K562 (cell line): ENCODE data around the gene GNPAT. TPM values are rescaled to one million over a fixed set of nuclear protein-coding genes. Genes with fewer than 3 reads are reported as not detected.
A peak's percentile ranks its signal among the peaks of the same experiment; 100 is the strongest.

Experiments used
- ATAC-seq: fragments of 200-7000 bp; cut with Tn5 transposase; 3 replicates; pipeline ENCODE4 v1.9.1; 2020; ENCODE audit warnings: moderate library complexity
- BruUV-seq: library from RNA; stranded (reverse); fragments of 400-500 nt; replicated peaks from 2 replicates; lab custom pipeline; 2021; lab: Mats Ljungman, UMichigan
- CTCF ChIA-PET: fragments of 300-600 bp; formaldehyde crosslinking; extraction: SDS; loops from one replicate; lab custom pipeline; 2021; ENCODE audit warnings: low intra/inter-chr PET ratio; lab: Yijun Ruan, JAX
- POLR2A ChIA-PET: fragments of 300-600, 350-650 bp; sonication (Branson Sonifier 250); formaldehyde crosslinking; extraction: SDS; loops from one replicate; lab custom pipeline; 2021; ENCODE audit warnings: antibody characterized with exemption, inconsistent platforms; lab: Yijun Ruan, JAX
- DNase-seq, 4 experiments: peaks; one replicate each; pipeline versions ENCODE4 v3.0.0 to v3.0.0-alpha.2; 2011 to 2018; ENCODE audit warnings: low spot score in 3 of 4, mixed read lengths in 3 of 4; ENCODE audit errors: extremely low read depth in 1 of 4
- FAIRE-seq: peaks from 2 replicates; lab custom pipeline; 2011; peaks lifted over from hg19 to GRCh38; lab: Jason Lieb, UNC
- H2AFZ ChIP-seq: 2 replicates; pipeline ENCODE4 v1.6.0; 2011; ENCODE audit warnings: low read depth, low read length, control low read depth, inconsistent platforms
- H3K27ac ChIP-seq: fragments of 200-600 bp; 3 replicates; pipeline ENCODE4 v1.8.0; 2011; ENCODE audit warnings: low read depth, mild to moderate bottlenecking, control low read depth, inconsistent platforms, low read length, moderate library complexity, mixed read lengths; ENCODE audit errors: extremely low read depth
- H3K27me3 ChIP-seq, 2 experiments: fragments of 300-600 bp in 1 of 2; 2 replicates in 1 of 2; 3 replicates in 1 of 2; pipeline versions ENCODE4 v1.6.0 to v1.8.0; 2011; ENCODE audit warnings: inconsistent platforms in 2 of 2, low read length in 2 of 2, mild to moderate bottlenecking in 1 of 2, mixed read lengths in 1 of 2, moderate library complexity in 1 of 2; ENCODE audit not compliant: control insufficient read depth in 2 of 2, insufficient read depth in 2 of 2
- H3K36me3 ChIP-seq: fragments of 300-600 bp; 3 replicates; pipeline ENCODE4 v1.8.0; 2011; ENCODE audit warnings: mild to moderate bottlenecking, low read length, inconsistent platforms; ENCODE audit not compliant: control insufficient read depth, insufficient read depth
- H3K4me1 ChIP-seq, 2 experiments: fragments of 200-600 bp in 1 of 2; replicated peaks in 1 of 2; 2 replicates in 1 of 2; 3 replicates in 1 of 2; pipeline versions ENCODE4 v1.5.1 to v1.8.0; 2011; ENCODE audit warnings: inconsistent platforms in 2 of 2, low read length in 2 of 2, mild to moderate bottlenecking in 1 of 2, mixed read lengths in 1 of 2, moderate library complexity in 1 of 2; ENCODE audit not compliant: control insufficient read depth in 2 of 2, insufficient read depth in 2 of 2
- H3K4me2 ChIP-seq: 2 replicates; pipeline ENCODE4 v1.6.1; 2011; ENCODE audit warnings: low read length, control low read depth, inconsistent platforms, mixed read lengths; ENCODE audit not compliant: insufficient read depth
- H3K4me3 ChIP-seq: fragments of 200-600 bp; sonication (generic), shearing (Covaris generic); 2 replicates; pipeline ENCODE4 v1.5.1; 2016; ENCODE audit warnings: control low read depth, inconsistent platforms
- H3K79me2 ChIP-seq: fragments of 200-600 bp; 3 replicates; pipeline ENCODE4 v1.8.0; 2011; ENCODE audit warnings: low read length, inconsistent platforms; ENCODE audit not compliant: control insufficient read depth, insufficient read depth
- H3K9ac ChIP-seq, 2 experiments: 2 replicates each; pipeline versions ENCODE4 v1.6.0 to v1.6.1; 2011; ENCODE audit warnings: low read depth in 2 of 2, low read length in 2 of 2, control low read depth in 1 of 2, inconsistent platforms in 1 of 2, mild to moderate bottlenecking in 1 of 2, mixed read lengths in 1 of 2; ENCODE audit not compliant: insufficient read depth in 1 of 2
- H3K9me1 ChIP-seq: one replicate; pipeline ENCODE4 v1.6.0; 2011; ENCODE audit warnings: inconsistent platforms, mild to moderate bottlenecking, low read length, moderate library complexity; ENCODE audit not compliant: control insufficient read depth, insufficient read depth
- H3K9me3 ChIP-seq: replicated peaks from 2 replicates; pipeline ENCODE4 v1.5.1; 2011; ENCODE audit warnings: low read depth, low read length, inconsistent platforms; ENCODE audit not compliant: control insufficient read depth, insufficient read depth
- H4K20me1 ChIP-seq: replicated peaks from 2 replicates; pipeline ENCODE4 v1.6.1; 2011; ENCODE audit warnings: low read length, inconsistent platforms, mixed read lengths; ENCODE audit not compliant: control insufficient read depth, insufficient read depth
- CTCF ChIP-seq, 3 experiments: IDR thresholded peaks in 2 of 3; conservative IDR thresholded peaks in 1 of 3; 2 replicates each; pipeline ENCODE4 v1.5.1; 2011 to 2012; ENCODE audit warnings: low read length in 3 of 3, mild to moderate bottlenecking in 3 of 3, control low read depth in 2 of 3, improper control_type of control experiment in 1 of 3, inconsistent platforms in 1 of 3, low read depth in 1 of 3, mixed read lengths in 1 of 3, moderate library complexity in 1 of 3; ENCODE audit not compliant: insufficient read depth in 2 of 3
- IRF9 ChIP-seq: fragments of 450-650 bp; IDR thresholded peaks from 2 replicates; pipeline ENCODE4 v1.6.1; 2016; ENCODE audit warnings: missing biosample characterization, missing genetic modification characterization
- KLF16 ChIP-seq: IDR thresholded peaks from 2 replicates; pipeline ENCODE4 v1.6.1; 2016; ENCODE audit warnings: antibody characterized with exemption
- WGBS: fragments of 100-300 bp; shearing (Covaris generic); methylation state at CpG from one replicate; pipeline ENCODE4 v1.1.6; 2016; ENCODE audit warnings: low coverage, mixed read lengths; ENCODE audit not compliant: insufficient coverage; ENCODE audit errors: missing lambda C conversion rate; 5-methylcytosine and 5-hydroxymethylcytosine counted together
- in situ Hi-C: fragments of 300-500 bp; cut with MboI; formaldehyde crosslinking; loops from 4 replicates; pipeline ENCODE4 v1.15.0; 2018; ENCODE audit warnings: inconsistent platforms, mixed read lengths
- intact Hi-C: fragments of 100-400 bp; cut with micrococcal nuclease; formaldehyde crosslinking; loops from 2 replicates; pipeline ENCODE4 v1.14.2; 2022
- polyA plus RNA-seq, 8 experiments: library from polyadenylated mRNA; depleted of rRNA in 4 of 8; stranded (reverse) in 5 of 8; unstranded in 3 of 8; fragments of >200 nt; fragmentation: Nextera tagmentation in 2 of 8; fragmentation: Illumina TruSeq in 1 of 8; extraction: Ambion mirVana in 2 of 8; extraction: Trizol in 1 of 8; gene quantifications; 2 replicates each; pipeline versions ENCODE4 v1.2.1 to v1.2.3, GENCODE V29; 2011 to 2014; ENCODE audit warnings: inconsistent platforms in 1 of 8, missing spikeins in 1 of 8
- total RNA-seq, 7 experiments: library from RNA; depleted of rRNA in 6 of 7; stranded (reverse); fragments of >200 nt in 6 of 7; fragmentation: Illumina TruSeq in 2 of 7; extraction: Trizol in 2 of 7; gene quantifications; 2 replicates each; pipeline versions ENCODE4 v1.2.1 to v1.2.3, GENCODE V29; 2011 to 2021; ENCODE audit warnings: low replicate concordance in 1 of 7

Gene GNPAT
- total and polyA plus RNA-seq, 9 of the 15 experiments (the other 6 are each of a cell fraction or from before 2014, with no cell fraction given): 32.1 to 68.8 (median 50.7) TPM

- peak; percentile 45 for ATAC-seq
- Histone ChIP-seq H3K4me3 (no peak overlapping the region), H2AFZ (no peak overlapping the region), H3K27me3 (no peaks in the 10 kb centered on the region), H3K9ac (no peak overlapping the region; a peak in 1 of 4 replicates), H3K27ac (no peak overlapping the region; the same call in 2 of the 3 replicates), H4K20me1 (0 out of 2 replicates have a peak, but pooled peaks cover 2% of the 10 kb centered on the region), H3K4me2 (no peak overlapping the region), H3K4me1 (peaks cover 0 to 10% of the 10 kb centered on the region in 2 experiments; a peak in 2 of 5 replicates), H3K79me2 (peaks cover 8% of the 10 kb centered on the region; the same call in 2 of the 3 replicates), H3K9me1 (no peaks in the 10 kb centered on the region), H3K9me3 (no peaks in the 10 kb centered on the region), H3K36me3 (peaks cover 66% of the 10 kb centered on the region)
- TF ChIP-seq IRF9: no peak
- TF ChIP-seq KLF16: no peak
- no peak for TF ChIP-seq CTCF (IDR thresholded peaks at IDR 0.05 in 2 of 3, conservative IDR thresholded peaks at IDR 0.05 in 1 of 3; ENCODE audit: insufficient read depth in 2 of 3, low read depth in 1 of 3, low read length in 3 of 3)
- 60% methylated on average over 3 of the region's 3 CpGs for WGBS
- BruUV-seq: no TSS peak
- no peak for DNase-seq
- FAIRE-seq: no peak
- ChIA-PET CTCF (no interaction called here), POLR2A (interaction anchor here (1.5 kb wide), 1 partner anchor 10 kb away, joined by 3 read pairs; no protein-coding TSS in a partner anchor)
- in situ Hi-C loops (no loop called here), intact Hi-C loops (no loop called here)
Measured at GRCh38 chr1:231234506-231234905, 6.5 kb upstream of the GNPAT start.
